GM11168 (cell line): Measurements from ENCODE around the gene CHD6.

Experiments
- in situ Hi-C: fragments of 300-500 bp; cut with MboI; formaldehyde crosslinking; loops from one replicate; pipeline ENCODE4 v1.12.0; 2022; ENCODE audit warnings: low sequenced_read_pairs; ENCODE audit not compliant: unreplicated experiment

Gene CHD6

GRCh38 chr20:41592516-41593216 lies 25.5 kb downstream of the CHD6 start:
- in situ Hi-C loops = no loop called here

DNA sequence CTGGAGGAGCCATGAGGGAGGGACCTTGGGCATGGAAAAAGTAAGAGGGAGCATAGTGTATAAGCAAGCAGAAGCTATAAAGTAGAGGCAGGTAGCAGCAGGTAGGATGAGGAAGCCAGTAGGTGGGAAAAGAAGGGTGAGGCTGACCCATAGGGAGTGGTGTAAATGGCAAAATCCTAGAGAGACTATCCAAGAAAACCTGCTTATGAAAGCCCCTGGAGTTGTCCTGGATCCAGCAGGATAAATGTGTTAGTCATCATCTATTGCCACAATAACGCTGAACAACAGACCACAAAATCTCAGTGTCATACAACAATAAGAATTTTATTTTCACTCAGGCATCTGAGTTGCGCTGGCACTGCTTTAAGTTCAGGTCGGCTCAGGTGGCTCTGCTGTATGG lies 30.2 kb downstream of the CHD6 start:
- in situ Hi-C loops = no loop called here

- in situ Hi-C loops = no loop called here
These were observed 30.7 kb downstream of the CHD6 start for GRCh38 chr20:41587523-41587922.

GRCh38 chr20:41586772-41587171 lies 31.4 kb downstream of the CHD6 start:
- in situ Hi-C loops = no loop called here

GRCh38 chr20:41580350-41580749 lies 37.8 kb downstream of the CHD6 start:
- in situ Hi-C loops = no loop called here

DNA sequence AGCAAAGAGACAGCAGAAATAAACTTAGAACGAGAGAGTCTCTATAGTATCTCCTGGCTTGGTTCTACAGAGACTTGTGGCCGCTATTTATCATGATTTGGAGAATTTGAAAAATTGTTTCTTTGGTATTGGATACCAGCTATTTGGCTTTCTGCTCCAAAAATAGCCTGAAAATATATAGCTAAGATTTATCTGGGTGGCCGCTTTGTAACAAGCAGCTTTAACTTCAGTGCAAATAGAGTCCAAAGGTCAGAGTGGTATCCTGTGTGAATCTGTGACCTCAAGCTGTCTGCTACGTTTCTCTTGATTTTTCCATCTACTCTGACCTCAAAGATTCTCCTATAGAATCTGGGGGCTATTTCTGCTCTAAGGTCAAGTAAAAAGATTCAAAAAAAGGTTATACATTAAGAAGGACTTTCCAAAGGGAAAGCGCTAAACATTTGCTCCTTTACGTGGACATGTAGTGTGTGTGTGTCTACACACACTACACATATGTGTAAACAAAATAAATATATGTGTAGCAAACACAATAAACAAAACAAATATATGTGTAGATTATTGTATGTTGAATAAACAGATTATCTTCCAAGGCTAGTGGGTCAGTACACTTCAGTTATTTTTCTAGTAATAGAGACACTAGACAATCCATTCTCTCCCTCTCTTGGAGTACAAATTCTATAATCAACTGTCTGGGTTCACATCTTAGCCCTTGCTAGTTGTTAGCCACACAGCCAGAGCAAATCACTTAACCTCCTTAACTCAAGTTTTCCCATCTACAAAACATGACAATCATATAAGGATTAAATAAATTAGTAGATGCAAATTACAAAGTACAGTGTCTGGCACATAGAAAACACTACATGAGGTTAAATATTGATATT lies 40.8 kb downstream of the CHD6 start:
- in situ Hi-C loops = no loop called here

DNA sequence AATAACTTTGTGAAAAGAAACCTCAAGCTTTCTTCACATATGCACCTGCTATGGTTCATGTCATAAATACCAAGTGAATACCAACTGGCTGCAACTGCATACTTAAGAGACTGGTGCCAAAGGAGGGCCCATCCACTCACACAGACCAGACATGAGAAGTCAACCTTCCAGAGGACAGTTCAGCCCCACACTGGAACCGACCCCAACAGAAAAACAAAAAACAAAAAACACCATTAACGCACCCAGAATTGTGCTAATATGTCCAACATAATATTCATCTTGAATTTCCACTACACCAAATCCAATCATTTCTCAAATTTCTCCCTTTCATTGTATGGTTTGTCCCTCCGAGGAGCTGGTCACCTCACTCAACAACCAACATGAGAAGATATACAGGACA lies 42.8 kb downstream of the CHD6 start:
- in situ Hi-C loops = no loop called here

DNA sequence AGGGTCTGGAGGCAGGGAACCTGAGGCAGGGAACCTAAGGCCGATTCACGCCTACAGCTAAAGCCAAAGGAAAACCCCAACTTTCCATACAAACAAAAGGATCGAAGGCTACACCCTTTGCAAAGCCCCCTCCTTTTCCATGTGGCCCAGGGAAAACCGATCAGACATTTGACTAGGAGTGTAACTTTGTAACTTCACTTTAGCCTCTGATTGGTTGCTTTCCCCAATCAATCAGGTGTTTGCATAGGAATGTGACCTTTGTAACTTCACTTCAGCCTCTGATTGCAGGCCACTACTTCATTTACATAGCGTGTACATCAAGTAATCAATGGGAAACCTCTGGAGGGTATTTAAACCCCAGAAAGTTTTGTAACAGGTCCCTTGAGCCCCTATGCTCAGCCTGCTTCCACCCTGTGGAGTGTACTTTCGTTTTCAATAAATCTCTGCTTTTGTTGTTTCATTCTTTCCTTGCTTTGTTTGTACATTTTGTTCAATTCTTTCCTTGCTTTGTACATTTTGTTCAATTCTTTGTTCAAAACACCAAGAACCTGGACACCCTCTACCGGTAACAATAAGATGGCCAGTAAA lies 43.3 kb downstream of the CHD6 start:
- in situ Hi-C loops = no loop called here

- in situ Hi-C loops = no loop called here
These were observed 44.2 kb downstream of the CHD6 start for GRCh38 chr20:41573955-41574354.

DNA sequence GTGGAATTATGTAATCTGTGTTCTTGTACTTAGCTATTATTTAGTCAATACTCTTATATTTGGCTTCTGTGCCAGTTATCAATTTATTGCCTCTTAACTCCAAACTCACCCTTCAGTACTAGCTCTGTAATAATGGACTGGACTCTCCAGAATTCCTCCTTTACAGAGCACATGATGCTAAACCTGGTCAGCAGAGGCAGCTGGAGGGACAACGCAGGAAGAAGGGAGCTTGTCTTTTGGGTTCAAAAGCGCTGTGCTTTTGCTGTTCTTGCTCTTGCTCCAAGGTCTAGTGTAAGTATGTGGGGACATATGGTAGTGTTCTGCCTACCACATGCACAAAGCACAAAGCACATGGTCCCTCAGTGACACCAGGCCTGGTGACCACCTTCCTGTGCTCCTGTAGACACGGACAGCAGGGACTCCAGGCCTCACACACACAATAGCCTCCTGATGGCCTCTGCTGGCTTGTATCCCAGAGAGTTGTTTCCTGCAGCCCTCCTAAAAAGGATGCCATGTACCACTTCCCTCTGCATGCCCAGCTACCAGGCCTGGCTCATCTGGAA lies 46.1 kb downstream of the CHD6 start:
- in situ Hi-C loops = no loop called here

DNA sequence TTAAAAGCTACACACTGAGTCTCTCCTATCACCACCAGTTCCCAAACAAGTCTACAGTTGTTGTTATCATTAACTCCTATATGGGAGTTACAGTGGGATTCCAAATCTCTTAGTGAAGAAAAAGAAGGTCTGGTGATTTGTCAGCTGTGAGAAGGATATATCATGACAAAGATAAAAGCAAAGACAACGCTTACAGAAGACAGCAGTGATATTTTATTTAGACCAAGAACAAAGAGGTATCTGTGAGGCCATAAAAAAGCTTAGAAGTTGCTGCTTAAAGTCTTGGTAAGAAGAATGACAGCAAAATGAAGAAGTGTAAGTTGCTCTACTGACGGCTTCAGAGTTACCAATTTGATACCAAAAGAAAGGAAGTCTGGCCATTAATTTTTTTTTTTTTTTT lies 47.2 kb downstream of the CHD6 start:
- in situ Hi-C loops = no loop called here

- in situ Hi-C loops = no loop called here
These were observed 47.6 kb downstream of the CHD6 start for GRCh38 chr20:41570557-41570956.

DNA sequence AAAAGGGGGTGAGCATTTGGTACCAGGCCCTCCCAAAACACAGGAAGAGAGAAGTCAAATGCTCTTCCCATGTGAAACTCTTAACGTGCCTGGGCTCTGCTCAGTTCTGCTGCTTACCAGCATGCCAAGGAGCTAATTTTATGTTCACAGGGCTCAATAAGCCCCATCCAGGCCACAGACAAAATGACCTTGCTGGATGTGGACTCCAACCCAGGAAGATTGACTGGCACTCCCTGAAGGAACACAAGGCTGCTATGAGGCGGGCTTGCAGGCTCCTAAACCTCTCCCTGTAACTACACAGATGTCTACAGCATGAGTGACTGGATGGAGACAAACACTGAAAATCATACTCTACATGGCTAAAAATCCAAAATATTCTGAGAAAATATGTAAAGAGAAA lies 50.6 kb downstream of the CHD6 start:
- in situ Hi-C loops = no loop called here

DNA sequence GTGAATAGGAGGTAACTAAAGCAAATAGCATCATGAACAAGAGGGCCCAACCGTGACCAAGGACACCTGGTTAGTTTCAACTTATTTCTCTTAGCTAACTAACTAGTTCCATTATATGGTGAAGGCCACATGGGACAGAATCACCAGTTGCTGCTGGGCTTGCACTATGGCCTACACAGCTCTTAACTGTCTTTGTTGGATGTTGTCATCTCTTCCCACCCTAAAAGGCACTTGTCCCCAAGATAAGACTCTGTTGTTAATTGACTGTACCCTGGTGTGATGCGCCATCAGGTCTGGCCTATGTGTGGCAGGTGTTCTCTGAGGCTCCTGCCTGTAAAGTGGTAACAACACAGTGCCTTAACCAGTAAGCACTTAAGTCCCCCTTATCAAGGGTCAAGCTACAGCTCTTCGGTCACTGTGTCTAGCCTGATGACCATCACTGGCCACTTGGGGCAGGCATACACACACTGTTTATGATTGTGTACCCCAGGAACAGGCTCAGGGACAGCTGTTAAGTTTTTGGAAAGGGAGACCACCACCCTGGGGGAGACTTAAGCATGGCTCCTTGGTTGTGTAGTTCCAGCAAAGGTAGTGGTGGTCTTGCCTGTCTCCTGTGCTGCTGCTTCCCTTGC lies 51.2 kb downstream of the CHD6 start:
- in situ Hi-C loops = no loop called here

DNA sequence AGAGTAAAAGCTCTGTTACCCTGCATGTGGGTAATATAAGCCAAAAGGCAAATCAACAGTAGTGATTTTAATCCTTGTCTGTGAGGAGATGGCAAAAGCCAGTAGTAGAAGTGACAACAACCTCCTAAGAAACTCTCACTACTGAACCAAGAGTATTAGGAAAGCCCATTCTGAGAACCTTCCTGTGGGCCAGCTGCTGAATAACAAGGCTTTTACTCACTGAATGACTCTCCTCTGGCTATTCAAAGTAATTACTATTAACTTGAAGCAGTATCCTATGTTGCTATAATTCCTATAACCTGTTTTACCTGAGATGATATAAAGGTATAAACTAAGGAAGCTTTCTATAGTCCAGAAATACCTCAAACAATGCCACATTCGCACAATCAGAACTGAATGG lies 55.1 kb downstream of the CHD6 start:
- in situ Hi-C loops = no loop called here

- in situ Hi-C loops = no loop called here
These were observed 57.2 kb downstream of the CHD6 start for GRCh38 chr20:41560970-41561369.

- in situ Hi-C loops = no loop called here
These were observed 58.5 kb downstream of the CHD6 start for GRCh38 chr20:41559658-41560057.

DNA sequence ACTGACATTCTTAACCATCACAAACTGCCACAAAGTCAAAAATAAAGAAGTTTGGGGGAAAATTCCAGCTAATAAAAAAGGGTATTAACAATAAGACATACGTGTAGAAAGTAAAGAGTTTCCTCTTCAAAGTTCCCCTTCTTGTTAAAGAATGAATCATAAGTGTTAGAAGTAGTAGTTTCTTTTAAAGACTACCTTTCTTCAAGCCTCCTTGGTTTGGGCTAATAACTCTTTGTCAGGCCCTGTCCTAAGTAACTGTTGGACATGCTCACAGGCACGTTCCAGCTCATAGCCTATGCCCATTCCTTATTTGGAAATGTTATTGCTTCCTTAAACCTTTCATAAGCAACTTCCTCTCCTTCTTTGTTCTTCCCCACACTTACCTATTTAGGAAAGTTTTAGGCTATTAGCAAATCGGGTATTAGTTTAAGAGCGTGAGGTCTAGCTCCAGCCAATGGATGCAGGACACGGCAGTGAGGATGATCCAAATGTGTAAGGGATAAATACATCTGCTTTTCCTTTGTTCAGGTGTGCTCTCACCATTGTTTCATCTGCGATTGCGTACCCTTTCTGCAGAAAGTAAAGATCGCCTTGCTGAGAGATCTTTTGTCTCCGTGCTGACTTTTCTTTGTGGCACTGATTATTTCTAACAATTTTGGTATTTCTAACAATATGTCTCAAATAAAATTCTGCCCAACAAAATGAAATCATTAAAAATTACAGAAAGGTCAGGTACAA lies 64.9 kb downstream of the CHD6 start:
- in situ Hi-C loops = no loop called here

DNA sequence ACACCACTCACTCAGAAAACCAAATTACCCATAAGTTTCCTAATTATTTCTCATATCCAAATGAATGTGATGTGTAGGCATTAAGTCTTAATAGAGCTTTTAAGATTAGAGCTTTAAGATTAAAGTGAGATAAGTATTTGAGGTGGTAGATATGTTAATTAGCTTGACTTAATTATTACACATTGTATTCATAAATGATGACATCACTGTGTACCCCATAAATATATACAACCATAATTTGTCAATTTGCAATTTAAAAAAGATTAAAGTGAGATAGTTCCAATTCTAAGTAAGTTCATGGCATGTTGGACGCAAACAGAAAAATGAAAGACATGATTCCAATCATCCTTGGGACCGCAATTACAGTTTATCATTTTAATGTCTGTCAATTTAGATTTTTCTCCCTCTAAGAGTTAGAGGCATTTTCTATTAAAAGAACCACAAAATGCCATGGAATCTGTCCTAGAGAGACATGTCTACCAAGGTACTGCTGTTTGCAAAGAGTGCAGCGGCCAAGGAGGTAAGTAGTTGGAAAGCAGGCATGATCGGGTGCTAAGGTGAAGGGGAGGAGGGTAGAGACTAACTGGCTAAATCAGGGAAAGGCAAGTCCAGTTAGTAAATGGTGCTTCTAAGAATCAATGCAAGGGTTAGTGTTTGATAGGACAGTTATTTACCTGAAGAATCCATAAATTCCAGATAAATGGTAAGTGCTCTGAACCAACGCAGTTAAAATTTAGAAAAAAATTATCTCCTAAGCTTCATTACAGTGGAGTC lies 65.7 kb downstream of the CHD6 start:
- in situ Hi-C loops = no loop called here
